T-cell (primary cell): Measurements from ENCODE around the gene RFTN1. TPM values are rescaled to one million over a fixed set of nuclear protein-coding genes. Genes with fewer than 3 reads are reported as not detected.

ENCODE experiments used
- ATAC-seq, 4 experiments: fragments of 200-7000 bp in 3 of 4; fragments of 150-1000 bp in 1 of 4; cut with Tn5 transposase; replicated peaks in 1 of 4; 1 replicate in 3 of 4; 2 replicates in 1 of 4; pipeline ENCODE4 v1.10.0; 2021; ENCODE audit warnings: moderate library complexity in 3 of 4, mild to moderate bottlenecking in 2 of 4, moderate number of reproducible peaks in 1 of 4
- CTCF ChIA-PET, 2 donors: fragments of 300-600 bp; sonication (Branson Sonifier 250); formaldehyde crosslinking; loops; one replicate each; lab custom pipeline; 2022; ENCODE audit warnings: antibody characterized with exemption in 2 of 2; lab: Charles Lee
- POLR2A ChIA-PET, 2 donors: fragments of 300-600 bp; sonication (Branson Sonifier 250); formaldehyde crosslinking; loops; one replicate each; lab custom pipeline; 2022; ENCODE audit warnings: antibody characterized with exemption in 2 of 2; lab: Charles Lee
- DNase-seq, 35 experiments: peaks; one replicate each; pipeline versions ENCODE4 v3.0.0 to v3.0.0-alpha.2; 2013 to 2023
- H3K27ac ChIP-seq: one replicate; pipeline ENCODE4 v1.5.1; 2013; ENCODE audit warnings: low read length
- H3K27me3 ChIP-seq, 2 experiments: replicated peaks in 1 of 2; 1 replicate in 1 of 2; 2 replicates in 1 of 2; pipeline versions ENCODE4 v1.6.1 to v1.7.0; 2013; ENCODE audit warnings: low read length in 1 of 2, mixed read lengths in 1 of 2; ENCODE audit not compliant: control insufficient read depth in 2 of 2, insufficient read depth in 2 of 2; ENCODE audit errors: extremely low read depth in 1 of 2
- H3K36me3 ChIP-seq, 2 donors: 1 replicate in 1 of 2; 2 replicates in 1 of 2; pipeline versions ENCODE4 v1.6.1 to v1.7.0; 2013; ENCODE audit warnings: low read length in 1 of 2; ENCODE audit not compliant: control insufficient read depth in 2 of 2, insufficient read depth in 1 of 2; ENCODE audit errors: extremely low read depth in 1 of 2
- H3K4me1 ChIP-seq, 2 experiments: 1 replicate in 1 of 2; 2 replicates in 1 of 2; pipeline versions ENCODE4 v1.6.1 to v1.7.0; 2013; ENCODE audit warnings: low read length in 2 of 2, mixed read lengths in 1 of 2; ENCODE audit not compliant: insufficient read depth in 2 of 2, control insufficient read depth in 1 of 2; ENCODE audit errors: extremely low read depth in 1 of 2
- H3K4me3 ChIP-seq, 2 donors: 1 replicate in 1 of 2; 2 replicates in 1 of 2; pipeline versions ENCODE4 v1.5.1 to v1.7.0; 2013; ENCODE audit warnings: mild to moderate bottlenecking in 2 of 2, low read length in 1 of 2, moderate library complexity in 1 of 2; ENCODE audit not compliant: control insufficient read depth in 1 of 2; ENCODE audit errors: extremely low read depth in 1 of 2
- H3K9me3 ChIP-seq: 2 replicates; pipeline ENCODE4 v1.7.0; 2013
- H3K27ac Mint-ChIP-seq, 2 donors: one replicate each; pipeline ENCODE4 v1.8.0; 2020 to 2021; ENCODE audit warnings: mild to moderate bottlenecking in 2 of 2, mixed read lengths in 2 of 2
- H3K27me3 Mint-ChIP-seq, 2 donors: one replicate each; pipeline ENCODE4 v1.8.0; 2021 to 2022; ENCODE audit warnings: mixed read lengths in 2 of 2
- H3K36me3 Mint-ChIP-seq: one replicate; pipeline ENCODE4 v1.8.0; 2021; ENCODE audit warnings: mixed read lengths
- H3K4me1 Mint-ChIP-seq, 3 donors: one replicate each; pipeline ENCODE4 v1.8.0; 2020 to 2022; ENCODE audit warnings: mixed read lengths in 3 of 3, mild to moderate bottlenecking in 1 of 3
- H3K4me3 Mint-ChIP-seq, 3 donors: one replicate each; pipeline ENCODE4 v1.8.0; 2020 to 2022; ENCODE audit warnings: mild to moderate bottlenecking in 3 of 3, mixed read lengths in 3 of 3, moderate library complexity in 3 of 3
- H3K9me3 Mint-ChIP-seq, 3 donors: one replicate each; pipeline ENCODE4 v1.8.0; 2020 to 2022; ENCODE audit warnings: mixed read lengths in 3 of 3
- WGBS: methylation state at CpG from one replicate; pipeline ENCODE4 v1.1.5; 2013; ENCODE audit warnings: missing lambda C conversion rate; ENCODE audit not compliant: insufficient coverage; 5-methylcytosine and 5-hydroxymethylcytosine counted together
- total RNA-seq, 35 experiments: library from RNA in 6 of 35; stranded (reverse) in 6 of 35; fragments of 120-200 nt in 1 of 35; gene quantifications; one replicate each; pipeline versions ENCODE4 v1.2.1 to v1.2.4 and lab custom pipeline; 2013 to 2026

RFTN1 gene
- total RNA-seq, 5 donors from 2014 or later (not counting 1 experiment from before 2014, with no cell fraction given), result 55.5 to 73.4 (median 70.7) TPM

DNA sequence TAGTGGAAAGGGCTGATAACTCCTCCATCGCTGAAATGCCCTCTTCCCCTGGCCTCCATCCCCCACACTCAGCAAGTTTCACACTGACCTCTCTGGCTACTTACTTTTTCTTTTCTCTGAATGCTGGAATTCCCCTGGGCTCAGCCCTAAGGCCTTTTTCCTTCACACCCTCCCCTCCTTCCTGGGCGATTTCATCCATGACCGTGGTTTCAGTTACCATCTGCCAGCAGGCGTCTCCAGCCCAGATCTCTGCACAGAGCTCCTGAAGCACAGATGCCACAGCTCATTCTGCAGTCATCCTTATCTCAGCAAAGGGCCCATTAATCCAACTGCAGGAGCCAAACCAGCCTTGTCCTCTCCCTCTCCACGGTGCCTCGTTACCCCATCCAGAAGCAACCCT, 114.0 kb downstream of the RFTN1 start:
- H3K27ac ChIP-seq, result no peak overlapping the region
- peaks cover 60% of the 10 kb centered on the region for H3K36me3 Mint-ChIP-seq
- no peak for ATAC-seq
- H3K4me3 ChIP-seq, result no peak overlapping the region
- no peaks in the 10 kb centered on the region for H3K27me3 Mint-ChIP-seq
- 79% methylated on average over 5 of the region's 6 CpGs for WGBS
- H3K9me3 Mint-ChIP-seq, result no peaks in the 10 kb centered on the region
- POLR2A ChIA-PET, result interaction anchor here in 1 of 2 donors (0.7 kb wide), 1 partner anchor 59 kb away, joined by 3 read pairs; no protein-coding TSS in a partner anchor
- no peaks in the 10 kb centered on the region for H3K9me3 ChIP-seq
- peaks cover 27 to 38% (median 35%) of the 10 kb centered on the region in 3 donors for H3K4me1 Mint-ChIP-seq
- H3K27ac Mint-ChIP-seq, result peak overlapping the region in 1 of 2 donors; percentile 71
- CTCF ChIA-PET, result no interaction called here
- no peak for DNase-seq
- H3K36me3 ChIP-seq, result peaks cover 9 to 16% of the 10 kb centered on the region in 2 donors
- no peaks in the 10 kb centered on the region for H3K4me1 ChIP-seq
- no peaks in the 10 kb centered on the region for H3K27me3 ChIP-seq
- H3K4me3 Mint-ChIP-seq, result no peak overlapping the region

DNA sequence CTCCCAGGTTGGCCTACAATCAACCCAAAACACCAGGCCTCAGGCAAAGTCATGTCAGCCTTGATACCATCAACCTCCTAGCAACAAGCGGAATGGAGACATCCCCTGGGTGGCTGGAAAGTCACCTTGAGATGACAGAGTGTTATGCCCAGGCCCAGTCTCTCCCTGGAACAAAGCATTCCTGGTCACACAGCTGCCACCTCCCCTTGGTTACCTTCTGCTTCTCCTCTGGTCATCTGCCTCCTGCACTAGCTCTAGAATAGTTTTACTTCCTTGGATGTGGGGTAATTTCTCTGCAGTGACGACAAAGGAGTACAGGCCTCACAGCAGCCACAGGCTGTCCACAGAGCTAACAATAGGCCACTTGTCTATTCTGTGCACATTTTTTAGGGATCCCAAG, 114.9 kb downstream of the RFTN1 start:
- H3K27ac Mint-ChIP-seq, result peak overlapping the region in 1 of 2 donors; percentile 16
- H3K27me3 ChIP-seq, result no peaks in the 10 kb centered on the region
- H3K36me3 ChIP-seq, result peaks cover 9 to 16% of the 10 kb centered on the region in 2 donors
- no peak for DNase-seq
- no peak overlapping the region for H3K4me3 ChIP-seq
- no peak overlapping the region for H3K27ac ChIP-seq
- no peaks in the 10 kb centered on the region for H3K9me3 Mint-ChIP-seq
- H3K9me3 ChIP-seq, result no peaks in the 10 kb centered on the region
- WGBS, result 67% methylated on average over 1 of the region's 2 CpGs
- H3K4me1 Mint-ChIP-seq, result peaks cover 27 to 39% (median 35%) of the 10 kb centered on the region in 3 donors
- ChIA-PET POLR2A (no interaction called here), CTCF (interaction anchor here in 1 of 2 donors (0.6 kb wide), 1 partner anchor 47 kb away, joined by 3 read pairs; no protein-coding TSS in a partner anchor)
- no peak for ATAC-seq
- no peaks in the 10 kb centered on the region for H3K4me1 ChIP-seq
- peaks cover 63% of the 10 kb centered on the region for H3K36me3 Mint-ChIP-seq
- H3K27me3 Mint-ChIP-seq, result no peaks in the 10 kb centered on the region
- no peak overlapping the region for H3K4me3 Mint-ChIP-seq

DNA sequence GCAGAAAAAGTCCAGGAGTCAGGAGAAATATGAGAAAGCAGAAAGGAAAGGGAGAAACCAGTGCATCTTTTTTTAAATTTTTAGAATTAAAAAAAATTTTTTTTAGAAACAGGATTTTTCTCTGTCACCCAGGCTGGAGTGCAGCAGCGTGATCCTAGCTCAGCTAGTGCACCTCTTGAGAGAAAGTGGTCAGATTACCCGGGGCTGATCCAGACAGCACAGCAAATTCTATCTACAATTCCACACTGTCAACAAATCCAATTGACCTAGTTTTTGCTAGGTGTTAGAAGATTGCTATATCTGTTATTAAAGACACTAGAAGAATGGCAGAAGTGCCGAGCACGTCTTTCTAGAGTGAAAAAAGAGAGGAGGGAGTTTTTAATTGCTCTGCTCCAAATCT, 117.3 kb downstream of the RFTN1 start:
- H3K27ac ChIP-seq, result no peak overlapping the region
- WGBS, result no CpG with 5 or more reads among the region's 4 CpGs
- CTCF ChIA-PET, result no interaction called here
- no peaks in the 10 kb centered on the region for H3K27me3 ChIP-seq
- Mint-ChIP-seq H3K27ac (no peak overlapping the region), H3K9me3 (no peaks in the 10 kb centered on the region), H3K4me3 (no peak overlapping the region), H3K36me3 (peaks cover 55% of the 10 kb centered on the region), H3K27me3 (no peaks in the 10 kb centered on the region), H3K4me1 (peaks cover 20 to 36% (median 26%) of the 10 kb centered on the region in 3 donors)
- no peaks in the 10 kb centered on the region for H3K9me3 ChIP-seq
- no peak for DNase-seq
- ATAC-seq, result no peak
- H3K4me3 ChIP-seq, result no peak overlapping the region
- no peaks in the 10 kb centered on the region for H3K4me1 ChIP-seq
- peaks cover 5 to 9% of the 10 kb centered on the region in 2 donors for H3K36me3 ChIP-seq
- POLR2A ChIA-PET, result no interaction called here

GRCh38 chr3:16395212-16395611, 118.3 kb downstream of the RFTN1 start:
- WGBS, result no CpG with 5 or more reads among the region's 3 CpGs
- H3K36me3 ChIP-seq, result peaks cover 5 to 9% of the 10 kb centered on the region in 2 donors
- H3K27ac Mint-ChIP-seq, result no peak overlapping the region
- H3K27ac ChIP-seq, result no peak overlapping the region
- H3K9me3 ChIP-seq, result no peaks in the 10 kb centered on the region
- no peaks in the 10 kb centered on the region for H3K9me3 Mint-ChIP-seq
- H3K27me3 ChIP-seq, result no peaks in the 10 kb centered on the region
- peaks cover 57% of the 10 kb centered on the region for H3K36me3 Mint-ChIP-seq
- no peaks in the 10 kb centered on the region for H3K27me3 Mint-ChIP-seq
- ChIA-PET POLR2A (interaction anchor here in 1 of 2 donors (0.5 kb wide), 1 partner anchor 105 kb away, joined by 3 read pairs; no protein-coding TSS in a partner anchor), CTCF (no interaction called here)
- H3K4me3 ChIP-seq, result no peak overlapping the region
- DNase-seq (no peak), ATAC-seq (no peak)
- no peak overlapping the region for H3K4me3 Mint-ChIP-seq
- peaks cover 14 to 36% (median 26%) of the 10 kb centered on the region in 3 donors for H3K4me1 Mint-ChIP-seq
- H3K4me1 ChIP-seq, result no peaks in the 10 kb centered on the region

GRCh38 chr3:16394639-16395038, 118.9 kb downstream of the RFTN1 start:
- no peak for ATAC-seq
- peaks cover 14 to 36% (median 25%) of the 10 kb centered on the region in 3 donors for H3K4me1 Mint-ChIP-seq
- Histone ChIP-seq H3K4me1 (no peaks in the 10 kb centered on the region), H3K9me3 (no peaks in the 10 kb centered on the region), H3K4me3 (no peak overlapping the region), H3K36me3 (peaks cover 5 to 8% of the 10 kb centered on the region in 2 donors), H3K27me3 (no peaks in the 10 kb centered on the region), H3K27ac (no peak overlapping the region)
- H3K36me3 Mint-ChIP-seq, result peaks cover 58% of the 10 kb centered on the region
- no peak overlapping the region for H3K4me3 Mint-ChIP-seq
- ChIA-PET POLR2A (interaction anchor here in 1 of 2 donors (0.7 kb wide), 1 partner anchor 128 kb away, joined by 3 read pairs; no protein-coding TSS in a partner anchor), CTCF (no interaction called here)
- H3K27me3 Mint-ChIP-seq, result no peaks in the 10 kb centered on the region
- no peaks in the 10 kb centered on the region for H3K9me3 Mint-ChIP-seq
- no peak for DNase-seq
- no CpG with 5 or more reads among the region's 1 CpG for WGBS
- no peak overlapping the region for H3K27ac Mint-ChIP-seq

DNA sequence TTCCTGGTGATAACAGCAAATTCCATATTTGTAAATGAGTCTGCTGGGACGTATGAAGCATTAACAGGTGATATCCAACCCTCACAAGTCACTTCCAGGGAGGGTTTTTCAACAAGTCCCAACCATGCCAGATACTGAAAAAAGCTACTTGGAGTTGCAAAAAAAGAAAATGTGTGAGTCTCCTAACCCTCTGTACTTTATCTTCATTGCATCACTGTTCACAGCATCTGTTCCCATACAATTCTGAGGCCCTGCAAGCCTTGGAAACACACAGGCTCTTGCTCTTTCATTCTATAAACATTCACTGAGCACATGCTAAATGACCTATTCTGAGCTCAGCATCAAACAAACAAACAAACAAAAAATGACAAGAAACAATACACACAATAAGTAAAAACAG, 120.8 kb downstream of the RFTN1 start:
- Histone ChIP-seq H3K4me1 (peaks cover 0 to 2% of the 10 kb centered on the region in 2 experiments), H3K4me3 (no peak overlapping the region), H3K9me3 (no peaks in the 10 kb centered on the region), H3K27me3 (no peaks in the 10 kb centered on the region), H3K27ac (no peak overlapping the region), H3K36me3 (peaks cover 5% of the 10 kb centered on the region in 2 donors)
- POLR2A ChIA-PET, result no interaction called here
- Mint-ChIP-seq H3K4me1 (peaks cover 29 to 50% (median 36%) of the 10 kb centered on the region in 3 donors), H3K9me3 (no peaks in the 10 kb centered on the region), H3K4me3 (no peak overlapping the region), H3K27ac (no peak overlapping the region), H3K27me3 (no peaks in the 10 kb centered on the region), H3K36me3 (peaks cover 56% of the 10 kb centered on the region)
- no peak for ATAC-seq
- no peak for DNase-seq
- CTCF ChIA-PET, result no interaction called here
- WGBS, result no CpG with 5 or more reads among the region's 1 CpG
